GM21390 (cell line): ENCODE results near the gene ATXN10.

ENCODE experiments used
- ATAC-seq: cut with Tn5 transposase; IDR thresholded peaks from one replicate; pipeline ENCODE4 v1.9.1; 2021; ENCODE audit not compliant: unreplicated experiment

The ATXN10 gene

DNA sequence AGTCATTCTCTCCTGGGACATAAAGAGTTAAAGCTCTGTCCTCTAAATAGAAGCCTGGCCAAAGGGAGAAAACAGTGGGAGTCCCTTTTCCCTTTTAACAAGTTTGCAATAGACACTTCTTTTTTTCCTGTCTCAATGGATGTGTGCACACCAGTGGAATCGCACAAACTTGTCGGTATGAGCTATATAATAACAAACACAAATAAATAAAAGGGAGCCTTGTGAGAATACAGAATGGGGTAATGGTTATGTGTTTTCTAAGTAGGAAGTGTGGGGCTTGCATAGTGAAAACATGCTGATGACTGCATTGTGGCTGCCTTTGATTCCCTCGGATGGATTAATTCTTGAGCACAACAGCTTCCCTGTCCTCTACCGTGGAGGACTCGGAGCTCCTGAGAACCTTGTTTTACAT is 173.4 kb downstream of the ATXN10 start:
- ATAC-seq = no peak

DNA sequence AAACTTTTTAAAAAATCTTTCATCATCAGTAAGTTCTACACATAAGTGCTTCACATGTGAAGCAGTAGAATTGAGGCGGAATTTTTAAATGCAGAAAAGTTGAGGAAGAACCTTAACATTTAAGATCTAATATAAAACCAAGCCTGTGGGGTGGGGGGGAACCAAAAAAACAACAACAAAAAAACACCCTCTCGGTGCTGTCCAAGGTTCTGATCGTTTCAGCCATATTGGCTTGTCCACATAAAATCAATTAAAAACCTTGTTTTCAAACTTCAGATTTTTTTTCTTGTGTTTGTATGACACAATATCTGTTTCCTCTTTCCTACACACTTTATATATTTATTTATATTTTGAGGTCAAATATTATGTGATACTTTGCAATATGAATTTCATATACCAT is 175.3 kb downstream of the ATXN10 start:
- ATAC-seq = no peak

DNA sequence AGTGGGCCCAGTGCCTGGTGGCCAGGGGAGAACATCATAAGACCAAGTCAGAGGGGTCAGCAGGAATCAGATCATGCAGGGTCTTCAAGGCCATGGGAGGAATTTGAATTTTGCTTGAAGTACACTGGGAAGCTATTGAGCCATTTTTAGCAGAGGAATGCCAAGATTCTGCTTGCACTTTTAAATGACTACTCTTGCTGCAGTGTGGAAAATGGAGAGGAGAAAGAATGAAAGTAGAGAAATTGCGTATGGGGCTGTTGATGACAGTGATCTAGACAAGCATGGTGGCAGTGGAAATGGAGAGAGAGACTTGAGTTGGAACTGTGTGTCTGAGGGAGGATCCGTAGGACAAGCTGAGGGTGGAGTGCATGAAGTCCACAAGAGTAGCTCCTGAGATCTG is 177.3 kb downstream of the ATXN10 start:
- no peak for ATAC-seq

DNA sequence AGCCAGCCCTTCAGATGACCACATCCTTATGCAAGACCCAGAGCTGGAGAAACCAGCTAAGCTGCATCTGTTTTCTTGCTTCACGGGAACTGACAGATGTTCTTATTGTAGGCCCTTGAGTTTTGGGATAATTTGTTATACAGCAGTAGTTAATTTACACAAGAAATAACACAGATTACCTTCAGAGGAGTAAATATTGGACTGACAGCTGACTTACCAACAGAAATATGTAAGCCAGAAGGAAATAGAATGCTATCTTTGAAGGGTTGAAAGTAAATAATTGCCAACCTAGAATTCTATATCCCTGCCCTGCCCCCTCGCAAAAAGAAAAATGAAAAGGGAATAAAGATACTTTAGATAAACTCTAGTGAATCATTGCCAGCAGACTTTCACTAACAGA is 181.2 kb downstream of the ATXN10 start:
- no peak for ATAC-seq

DNA sequence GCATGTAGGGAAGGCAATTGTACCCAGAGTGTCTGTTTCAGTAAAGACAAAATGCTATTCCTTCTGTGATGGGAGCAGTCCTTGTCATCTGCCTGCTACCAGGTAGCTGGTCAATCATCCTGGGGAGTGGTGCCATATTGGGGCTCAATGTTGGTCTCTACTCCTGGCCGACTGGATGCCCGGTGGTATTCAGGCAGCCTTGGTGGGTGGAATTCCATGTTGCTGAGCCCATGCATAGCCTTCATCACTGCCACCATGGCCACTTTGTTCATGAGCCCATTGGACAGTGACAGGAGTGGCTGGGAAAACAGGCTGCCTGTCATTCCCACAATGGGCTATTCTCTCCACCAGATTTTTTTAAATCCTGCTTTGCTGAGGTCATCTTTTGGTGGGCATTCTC is 184.3 kb downstream of the ATXN10 start:
- no peak for ATAC-seq

DNA sequence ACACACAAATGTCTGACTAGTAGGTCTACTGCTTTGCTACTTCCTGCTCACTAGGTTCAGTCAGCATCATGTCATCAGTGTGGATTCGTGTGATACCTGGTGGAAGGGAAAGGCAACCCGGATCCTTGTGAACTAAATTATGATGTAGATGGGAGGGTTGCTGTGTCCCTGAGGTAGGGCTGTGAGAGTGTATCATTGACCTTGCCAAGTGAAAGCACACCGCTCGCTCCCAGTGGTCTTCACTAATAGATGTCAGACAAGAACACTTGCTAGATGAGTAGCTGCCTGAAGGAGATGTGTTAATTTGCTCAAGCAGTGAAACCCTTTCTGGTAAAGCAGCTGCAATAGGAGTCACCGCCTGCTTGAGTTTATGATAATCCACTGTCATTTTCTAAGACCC is 185.9 kb downstream of the ATXN10 start:
- no peak for ATAC-seq

DNA sequence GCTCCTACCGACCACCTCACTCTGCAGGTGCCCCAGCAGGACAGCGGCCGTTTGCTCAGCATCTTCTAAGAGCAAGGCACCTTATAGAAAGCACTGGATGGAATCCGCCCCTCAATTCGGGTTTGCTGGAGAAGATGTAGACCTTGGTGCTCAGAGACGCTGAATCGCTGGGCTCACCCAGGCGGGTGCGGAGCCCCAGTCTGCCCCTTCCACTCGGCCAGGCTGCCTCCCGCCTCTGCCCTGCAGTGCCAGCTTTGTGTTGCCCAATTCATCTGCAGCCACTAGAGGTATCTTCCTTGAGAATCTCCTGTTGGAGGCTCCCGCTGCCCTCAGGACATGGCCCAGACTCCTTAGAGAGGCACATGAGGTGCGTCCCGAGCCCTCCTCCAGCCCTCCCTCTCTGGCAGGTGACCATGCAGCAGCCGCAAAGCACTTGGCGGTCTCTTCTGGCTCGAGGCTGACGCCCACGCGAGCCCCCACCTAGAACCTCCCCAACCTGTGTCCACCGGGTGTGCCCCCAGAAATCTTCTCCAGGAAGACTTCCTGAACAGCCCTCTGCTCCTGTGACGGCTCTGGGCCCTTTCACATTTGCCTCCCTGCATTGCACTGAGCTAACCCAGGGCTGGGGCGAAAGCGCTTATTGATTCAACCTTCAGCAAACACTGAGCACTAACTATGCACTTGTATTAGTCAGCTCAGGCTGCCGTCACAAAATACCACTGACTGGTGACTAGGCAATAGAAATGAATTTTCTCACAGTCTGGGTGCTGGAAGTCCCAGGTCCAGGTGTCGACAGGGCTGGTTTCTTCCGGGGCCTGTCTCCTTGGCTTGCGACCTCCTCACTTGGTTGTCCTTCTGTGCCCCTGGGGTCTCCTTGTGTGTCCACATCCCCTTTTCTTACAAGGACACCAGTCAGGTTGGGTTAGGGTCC is 187.9 kb downstream of the ATXN10 start:
- no peak for ATAC-seq

DNA sequence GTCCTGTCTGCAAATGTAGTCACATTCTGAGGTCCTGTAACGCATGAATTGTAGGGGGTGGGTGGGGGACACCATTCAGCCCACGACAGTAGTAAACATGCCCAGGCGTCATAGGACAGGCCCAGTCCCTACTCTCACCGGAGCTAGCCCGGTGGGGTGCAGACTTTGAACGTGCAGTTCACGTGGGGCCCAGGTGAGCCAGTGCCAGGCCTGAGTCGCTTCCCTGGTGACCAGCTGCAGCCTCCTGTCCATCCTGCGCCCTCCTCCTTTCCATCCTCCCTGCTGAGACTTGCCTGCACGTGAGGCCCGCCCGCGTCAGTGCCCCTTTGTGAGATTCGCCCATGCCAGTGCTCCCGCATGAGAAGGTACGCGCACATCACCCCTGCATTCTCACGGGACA is 188.6 kb downstream of the ATXN10 start:
- ATAC-seq = no peak

DNA sequence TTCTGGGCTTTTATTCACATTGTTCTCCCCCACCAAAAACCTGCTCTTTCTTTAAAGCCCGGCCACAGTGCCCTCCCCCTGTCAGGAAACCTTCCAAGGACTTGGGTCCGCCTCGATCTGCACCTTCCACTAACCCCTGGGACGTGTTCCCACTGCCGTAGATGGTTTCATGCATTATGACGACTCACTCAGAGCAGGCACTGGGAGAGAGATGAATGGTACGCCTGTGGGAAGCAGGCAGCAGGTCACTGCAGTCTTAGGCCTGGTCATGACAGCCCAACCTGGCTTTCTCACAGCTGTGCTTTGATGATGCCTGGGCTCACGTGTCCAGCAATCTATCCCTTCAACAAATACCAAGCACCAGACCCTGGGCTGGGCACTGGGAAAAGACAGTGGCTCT is 189.6 kb downstream of the ATXN10 start:
- no peak for ATAC-seq

DNA sequence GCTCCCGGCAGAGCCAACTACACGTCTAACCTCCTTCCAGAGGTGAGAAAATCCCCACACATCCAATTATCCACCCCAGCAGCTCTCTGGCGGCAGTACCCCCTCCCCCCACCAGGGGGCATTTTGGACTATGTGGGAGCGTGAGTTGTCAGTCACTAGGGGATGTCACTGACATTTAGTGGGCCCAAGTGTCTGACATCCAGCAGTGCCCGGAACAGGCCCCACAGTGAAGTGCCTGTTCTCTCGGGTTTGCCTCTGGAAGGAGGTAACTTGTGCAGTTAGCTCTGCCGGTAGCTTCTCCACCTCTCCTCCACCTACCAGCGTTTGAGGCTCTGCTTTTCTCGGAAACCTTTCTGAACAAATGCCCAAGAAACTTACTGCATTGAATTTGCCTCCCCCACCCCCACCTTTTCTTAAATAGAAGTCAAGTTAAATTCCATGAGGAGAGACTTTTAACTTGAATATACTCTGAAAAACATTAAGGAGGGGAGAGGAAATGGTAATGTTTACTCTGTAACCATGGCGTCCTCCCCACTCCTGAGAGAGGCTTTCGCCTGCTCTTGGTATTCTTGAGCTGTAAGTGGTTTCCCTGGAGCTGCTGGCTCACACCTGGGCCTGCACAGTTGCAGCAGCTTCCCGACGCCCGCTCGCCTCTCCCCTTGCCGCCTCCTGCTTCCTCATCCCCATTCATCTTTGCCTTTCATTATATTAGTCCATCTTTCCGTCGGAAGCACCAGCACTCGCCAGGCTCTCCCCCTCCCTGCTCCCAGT is 192.5 kb downstream of the ATXN10 start:
- ATAC-seq = no peak

DNA sequence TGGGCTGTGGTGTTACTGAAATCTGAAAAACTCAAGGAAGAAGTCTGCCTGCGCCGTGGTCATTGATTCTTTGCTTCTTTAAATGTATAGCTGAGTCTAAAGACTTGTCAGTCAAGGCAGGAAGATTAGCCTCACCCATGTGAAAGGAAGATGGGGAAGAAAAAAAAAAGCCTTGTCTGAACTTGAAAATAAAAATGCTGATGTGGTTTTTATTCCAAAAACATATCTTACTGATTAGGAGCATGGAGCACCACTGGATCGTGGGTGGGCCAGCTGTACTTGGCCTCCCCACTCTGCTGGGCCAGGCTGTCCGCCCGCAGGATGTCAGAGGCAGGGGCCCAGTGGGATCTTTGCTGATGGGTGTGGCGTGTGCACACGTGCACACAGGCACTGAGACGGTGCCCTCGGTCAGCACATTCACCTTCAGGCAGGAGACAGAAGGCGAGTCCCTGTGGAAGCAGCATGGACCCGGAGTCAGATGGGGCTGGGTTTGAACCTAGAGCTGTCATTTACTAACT is 193.4 kb downstream of the ATXN10 start:
- ATAC-seq = no peak

DNA sequence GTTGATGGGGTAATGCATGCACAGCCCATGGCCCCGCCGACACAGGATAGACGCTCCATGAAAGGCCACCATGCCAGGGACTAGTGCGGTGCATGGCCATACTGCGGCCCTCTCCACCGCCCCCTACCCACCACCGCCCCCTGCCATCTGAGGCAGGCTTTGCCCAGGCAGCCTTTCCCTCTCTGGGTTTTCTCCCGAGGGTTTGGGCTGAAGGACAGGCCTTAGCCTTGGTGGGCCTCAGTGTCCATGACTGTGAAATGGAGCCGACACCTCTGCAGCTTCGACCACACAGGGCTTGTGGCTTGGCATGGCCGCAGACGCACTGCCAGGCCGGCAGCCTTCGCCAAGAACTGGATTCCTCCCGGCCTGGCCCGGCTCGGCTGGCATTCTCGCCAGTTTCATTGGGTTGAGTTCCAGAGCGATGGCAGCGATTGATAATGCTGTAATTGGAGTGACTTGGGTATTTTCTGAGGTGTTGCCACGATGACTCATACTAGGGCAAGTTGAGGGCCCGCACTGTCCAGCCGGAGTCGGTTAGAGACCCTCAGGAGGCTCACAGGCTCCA is 194.0 kb downstream of the ATXN10 start:
- ATAC-seq = no peak

DNA sequence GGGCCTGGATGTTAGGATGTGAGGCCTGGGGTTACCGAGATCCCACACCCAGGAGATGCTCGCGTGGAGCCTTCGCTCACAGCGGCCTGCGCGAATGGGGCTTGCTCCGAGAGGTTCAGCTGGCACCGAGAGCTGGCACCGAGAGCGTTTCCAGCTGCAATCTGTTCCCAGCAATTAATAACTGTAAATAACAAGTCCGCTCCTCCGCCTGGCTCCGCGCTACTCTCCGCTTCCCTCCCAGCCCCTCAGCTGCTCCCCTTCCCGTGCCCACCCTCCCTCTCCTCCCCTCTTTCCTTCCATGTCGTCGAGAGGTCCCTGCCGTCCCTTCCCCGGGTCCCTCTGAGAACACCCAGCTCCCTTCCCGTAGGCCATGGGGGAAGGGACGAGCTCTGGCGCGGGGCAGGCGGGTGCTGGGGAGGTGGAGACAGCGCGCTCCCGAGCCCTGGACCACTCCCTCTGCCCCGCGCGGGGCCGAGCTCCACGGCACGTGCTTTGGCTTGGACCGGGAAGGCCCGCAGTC is 194.6 kb downstream of the ATXN10 start:
- ATAC-seq = no peak

DNA sequence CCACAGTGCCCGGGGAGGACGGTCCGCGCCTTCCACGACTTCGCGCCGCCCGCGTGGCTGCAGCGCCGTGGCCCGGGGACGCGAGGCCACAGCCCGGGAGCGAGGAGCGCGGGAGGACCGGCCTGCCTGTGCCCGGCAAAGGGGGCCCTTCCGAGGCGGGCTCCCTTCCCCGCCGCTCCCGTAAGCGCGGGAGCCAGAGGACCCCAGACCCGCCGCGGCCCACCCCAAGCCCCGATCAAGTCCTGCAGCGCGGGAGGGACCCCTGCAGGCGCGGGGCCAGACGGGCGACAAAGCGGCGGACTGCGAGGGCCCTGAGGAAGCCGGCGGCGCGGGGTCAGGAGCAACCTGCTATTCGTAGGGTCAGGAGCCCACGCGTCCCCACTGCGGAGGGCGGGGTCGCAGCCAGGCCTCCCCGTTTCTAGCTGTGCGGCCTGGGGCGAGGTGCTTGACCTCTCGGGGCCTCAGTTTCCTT is 195.0 kb downstream of the ATXN10 start:
- ATAC-seq = no peak

DNA sequence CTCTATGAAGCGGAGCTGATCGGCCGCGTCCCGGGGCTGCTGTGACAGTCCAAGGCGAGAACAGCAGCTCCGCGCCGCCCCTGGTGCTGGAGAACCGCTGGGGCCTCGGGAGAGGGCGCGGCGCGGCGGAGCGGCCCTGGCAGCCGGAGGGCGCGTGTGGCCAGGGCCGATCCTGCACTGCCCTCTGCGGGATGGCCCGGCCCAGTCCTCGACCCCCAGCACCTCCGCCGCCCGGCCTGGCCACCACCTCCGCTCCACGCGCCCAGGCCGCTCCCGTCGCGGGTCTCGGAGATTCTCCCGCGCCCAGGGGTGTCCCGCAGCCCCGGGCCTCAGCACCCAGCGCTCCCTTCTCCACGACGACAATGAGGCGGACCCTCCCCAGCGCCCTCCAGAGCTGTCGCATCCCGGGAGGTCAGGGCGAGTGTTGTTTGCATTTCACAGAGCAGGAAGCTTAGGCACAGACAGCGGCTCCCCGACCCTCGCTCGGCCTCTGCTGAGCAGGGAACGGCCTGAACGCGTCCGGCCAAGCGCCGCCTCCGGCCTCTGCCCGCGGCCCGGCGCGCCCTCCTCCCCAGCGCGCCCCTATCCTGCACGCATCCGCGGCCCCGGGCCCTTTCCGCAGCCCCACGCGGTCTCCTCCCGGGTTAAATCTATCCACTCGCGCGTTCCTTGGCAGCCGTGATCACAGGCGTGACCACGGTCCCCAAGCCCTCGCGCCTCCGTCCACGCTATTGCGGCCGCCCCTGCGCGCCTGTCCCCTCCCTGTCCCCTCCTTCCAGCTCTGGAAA is 195.7 kb downstream of the ATXN10 start:
- ATAC-seq = no peak

DNA sequence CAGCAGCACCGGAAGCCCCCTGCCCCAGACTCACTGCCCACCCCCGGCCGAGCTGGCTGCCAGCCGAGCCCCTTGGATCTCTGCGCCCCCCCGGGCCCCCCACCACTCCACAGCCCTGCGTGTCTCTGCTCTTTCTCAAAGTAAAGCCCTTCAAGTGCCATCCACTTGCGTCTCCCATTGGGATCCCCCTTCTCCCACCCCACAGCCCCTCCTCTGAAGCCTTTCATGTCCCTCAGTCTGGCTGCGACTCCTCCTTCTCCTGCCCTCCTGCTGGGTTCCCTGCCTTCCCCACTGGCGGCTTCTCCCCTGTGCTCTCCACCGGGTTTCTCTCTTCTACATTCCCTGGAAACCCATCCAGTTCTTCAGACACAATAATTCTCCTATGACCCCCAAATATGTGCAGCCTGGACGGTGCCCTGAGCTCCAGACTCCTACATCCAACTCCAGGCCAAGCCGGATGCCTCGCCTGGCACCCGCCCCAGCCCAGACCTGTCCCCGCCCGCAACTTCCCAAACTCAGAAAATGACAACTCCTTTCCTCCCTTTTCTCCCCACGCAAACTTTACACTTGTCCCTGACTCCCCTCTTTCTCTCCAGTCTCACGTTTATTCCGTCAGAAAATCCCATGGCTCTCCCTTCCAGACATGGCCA is 196.4 kb downstream of the ATXN10 start:
- no peak for ATAC-seq

DNA sequence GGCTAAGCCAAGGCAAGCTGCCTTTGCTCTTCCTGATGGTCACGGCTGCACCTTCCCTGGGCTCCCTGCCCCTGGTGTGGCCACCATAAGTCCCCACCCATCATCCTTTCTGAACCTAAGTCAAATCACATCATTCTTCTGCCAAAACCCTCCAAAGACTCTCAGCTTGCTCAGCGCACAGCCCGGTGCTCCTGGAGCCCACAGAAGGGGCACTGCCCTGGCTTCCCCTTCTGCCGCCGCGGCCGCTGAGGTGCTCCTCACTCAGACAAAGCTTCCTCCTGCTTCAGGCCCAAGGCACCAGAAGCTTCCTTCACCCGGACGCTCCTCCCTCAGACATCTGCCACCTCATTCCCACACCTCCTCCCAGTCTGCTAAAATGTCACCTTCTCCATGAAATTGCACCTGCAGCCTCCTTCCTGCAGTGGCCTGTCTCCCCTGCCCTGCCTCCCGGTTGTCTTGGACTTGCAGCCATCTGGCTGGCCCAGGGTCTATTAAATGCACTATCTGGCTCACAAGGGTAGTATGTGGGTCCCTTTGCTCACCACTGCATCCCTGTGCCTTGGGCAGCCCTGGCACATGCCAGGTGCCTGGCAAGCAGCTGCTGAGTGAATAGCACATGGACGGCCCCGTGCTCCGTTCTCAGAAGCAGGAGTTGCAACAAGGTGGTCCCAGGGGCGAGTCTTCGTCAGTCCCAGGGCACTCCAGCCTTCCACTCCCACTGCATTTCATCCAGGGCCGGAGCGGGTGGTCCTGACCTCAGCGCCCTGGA is 197.1 kb downstream of the ATXN10 start:
- no peak for ATAC-seq

DNA sequence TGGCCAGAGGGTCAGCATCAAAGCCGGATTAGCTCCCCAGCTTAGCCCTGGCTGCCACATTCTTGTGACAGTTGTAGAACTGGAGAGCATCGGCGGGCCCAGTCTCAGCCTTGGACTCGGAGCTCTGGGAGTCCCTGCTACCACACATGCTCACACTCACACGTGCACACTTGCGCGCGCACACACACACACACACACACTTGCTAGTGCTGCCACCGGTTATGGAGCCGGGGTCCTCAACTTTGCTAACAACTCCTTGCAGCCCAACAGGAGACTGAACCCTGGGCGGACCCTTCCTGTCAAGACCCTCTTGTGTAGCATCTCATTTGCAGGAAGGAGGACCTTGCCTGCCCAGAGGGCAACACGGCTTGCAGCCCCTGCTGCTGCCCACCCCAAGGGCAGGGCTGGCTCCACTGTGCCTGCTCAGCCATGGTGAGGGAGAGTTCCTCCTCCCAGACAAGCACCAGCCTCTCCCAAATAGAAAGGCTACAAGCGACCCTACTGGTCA is 197.8 kb downstream of the ATXN10 start:
- ATAC-seq = no peak

DNA sequence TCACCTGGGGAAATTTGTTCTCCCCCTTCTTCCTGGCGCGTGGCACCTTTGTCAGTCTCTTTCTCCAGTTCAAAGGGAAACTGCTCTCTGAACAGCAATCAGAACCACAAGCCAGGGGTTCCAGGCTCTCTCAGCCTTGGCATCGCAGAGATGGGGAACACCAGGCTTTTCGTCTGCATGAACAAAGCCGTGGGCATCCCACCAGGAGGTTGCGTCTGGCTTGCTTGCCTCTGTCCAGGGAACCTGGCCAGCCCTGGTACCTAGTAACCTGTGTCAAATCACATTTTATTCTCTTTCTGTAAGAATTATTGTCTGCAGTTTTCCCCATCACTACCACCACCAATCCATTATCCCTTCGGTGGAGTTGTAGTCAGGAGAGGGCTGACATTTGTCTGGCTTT is 198.4 kb downstream of the ATXN10 start:
- no peak for ATAC-seq
